GM12864 (cell line): ENCODE measurements around the gene TBC1D24.
"Not testable (repeated sequence)": the region's sequence is repeated elsewhere in the genome, so short reads cannot be mapped to it uniquely, and the experiment has no call there.

ENCODE experiments used
- DNase-seq: peaks from one replicate; pipeline ENCODE4 v3.0.0-alpha.2; 2011; ENCODE audit warnings: low read depth
- H3K4me3 ChIP-seq: 2 replicates; pipeline ENCODE4 v1.5.1; 2011; ENCODE audit warnings: mild to moderate bottlenecking, low read depth, low read length, control low read depth
- CTCF ChIP-seq: IDR thresholded peaks from 2 replicates; pipeline ENCODE4 v1.5.1; 2011; ENCODE audit warnings: low read depth, mild to moderate bottlenecking, moderate library complexity, low read length, control low read depth, inconsistent platforms; ENCODE audit errors: missing control alignments

TBC1D24 gene

GRCh38 chr16:2537451-2538379 lies 62.8 kb downstream of the TBC1D24 start, which contains the start of gene PDPK1:
PDPK1 (plus strand) TSS chr16:2538021; CDS start chr16:2538113, 92 bp downstream.
- peak; percentile 75 for DNase-seq
- H3K4me3 ChIP-seq, result peak within 1 kb of the TSS; percentile 80
- no peak for TF ChIP-seq CTCF

- peak overlapping the region; percentile 62; the same call in 1 of the 2 replicates for H3K4me3 ChIP-seq
- not testable (repeated sequence) for DNase-seq
Measured at GRCh38 chr16:2539192-2539844, 64.4 kb downstream of the TBC1D24 start.

GRCh38 chr16:2539845-2540458 lies 65.0 kb downstream of the TBC1D24 start:
- DNase-seq, H3K4me3 ChIP-seq: not testable (repeated sequence)
- TF ChIP-seq CTCF, result peak; percentile 57

- not testable (repeated sequence) for H3K4me3 ChIP-seq, DNase-seq
Measured at GRCh38 chr16:2540912-2541311, 66.0 kb downstream of the TBC1D24 start.

- not testable (repeated sequence) for H3K4me3 ChIP-seq, DNase-seq
Measured at GRCh38 chr16:2541409-2541808, 66.5 kb downstream of the TBC1D24 start.

- not testable (repeated sequence) for H3K4me3 ChIP-seq, DNase-seq
Measured at GRCh38 chr16:2543771-2544170, 68.8 kb downstream of the TBC1D24 start.

- not testable (repeated sequence) for DNase-seq
Measured at GRCh38 chr16:2550283-2550878, 75.5 kb downstream of the TBC1D24 start.

GRCh38 chr16:2551420-2551889 lies 76.5 kb downstream of the TBC1D24 start:
- DNase-seq, result not testable (repeated sequence)

More at GRCh38 chr16:2550283-2550878, 75.5 kb downstream of the TBC1D24 start:
- not testable (repeated sequence) for H3K4me3 ChIP-seq

GRCh38 chr16:2554709-2555425 lies 79.9 kb downstream of the TBC1D24 start:
- DNase-seq, H3K4me3 ChIP-seq: not testable (repeated sequence)

More at GRCh38 chr16:2551420-2551889, 76.5 kb downstream of the TBC1D24 start:
- not testable (repeated sequence) for H3K4me3 ChIP-seq
